Activated T-cell treated with anti-CD3 and anti-CD28 coated beads, Interleukin-2, amount 50 U/mL, for 72 hours (primary cell): Measurements from ENCODE around the gene CAPN1. TPM values are rescaled to one million over a fixed set of nuclear protein-coding genes. Genes with fewer than 3 reads are reported as not detected.

Experiments used
- ATAC-seq, 2 donors: fragments of 150-1000 bp; cut with Tn5 transposase; replicated peaks in 1 of 2; 2 replicates each; pipeline ENCODE4 v1.10.0; 2021; ENCODE audit warnings: moderate library complexity in 2 of 2, mild to moderate bottlenecking in 1 of 2
- DNase-seq, 2 donors: peaks; one replicate each; pipeline ENCODE4 v3.0.0; 2021 to 2022; ENCODE audit warnings: mixed read lengths in 1 of 2
- H3K27ac Mint-ChIP-seq: one replicate; pipeline ENCODE4 v1.8.0; 2022; ENCODE audit warnings: mild to moderate bottlenecking, moderate library complexity, mixed read lengths
- H3K27me3 Mint-ChIP-seq: one replicate; pipeline ENCODE4 v1.8.0; 2022; ENCODE audit warnings: low read depth, mixed read lengths
- H3K36me3 Mint-ChIP-seq, 2 donors: one replicate each; pipeline ENCODE4 v1.8.0; 2022; ENCODE audit warnings: mixed read lengths in 2 of 2, mild to moderate bottlenecking in 1 of 2; ENCODE audit not compliant: insufficient read depth in 2 of 2
- H3K4me1 Mint-ChIP-seq: one replicate; pipeline ENCODE4 v1.8.0; 2022; ENCODE audit warnings: low read depth, mixed read lengths
- H3K4me3 Mint-ChIP-seq, 2 donors: one replicate each; pipeline ENCODE4 v1.8.0; 2022; ENCODE audit warnings: mild to moderate bottlenecking in 2 of 2, mixed read lengths in 2 of 2, moderate library complexity in 2 of 2
- H3K9me3 Mint-ChIP-seq, 2 donors: one replicate each; pipeline ENCODE4 v1.8.0; 2022; ENCODE audit warnings: mixed read lengths in 2 of 2
- total RNA-seq, 2 donors: library from RNA; stranded (reverse); gene quantifications; one replicate each; pipeline ENCODE4 v1.2.3, GENCODE V29; 2022

Gene CAPN1
- total RNA-seq, 2 donors from 2014 or later: 99.1 to 114 TPM

GRCh38 chr11:65187971-65188461, 6.3 kb downstream of the CAPN1 start:
- H3K36me3 Mint-ChIP-seq: peaks cover 2 to 12% of the 10 kb centered on the region in 2 donors
- DNase-seq: no peak
- H3K4me1 Mint-ChIP-seq: no peaks in the 10 kb centered on the region
- H3K9me3 Mint-ChIP-seq: no peaks in the 10 kb centered on the region
- no peak for ATAC-seq
- no peaks in the 10 kb centered on the region for H3K27me3 Mint-ChIP-seq
- no peak overlapping the region for H3K4me3 Mint-ChIP-seq
- H3K27ac Mint-ChIP-seq: no peak overlapping the region

- Mint-ChIP-seq H3K4me3 (no peak overlapping the region), H3K27ac (no peak overlapping the region), H3K27me3 (no peaks in the 10 kb centered on the region), H3K36me3 (peaks cover 2 to 12% of the 10 kb centered on the region in 2 donors), H3K9me3 (no peaks in the 10 kb centered on the region), H3K4me1 (no peaks in the 10 kb centered on the region)
- DNase-seq: no peak
- no peak for ATAC-seq
Measured at GRCh38 chr11:65188486-65188885, 6.8 kb downstream of the CAPN1 start.

- Mint-ChIP-seq H3K27me3 (no peaks in the 10 kb centered on the region), H3K27ac (no peak overlapping the region), H3K9me3 (no peaks in the 10 kb centered on the region), H3K36me3 (peaks cover 2 to 12% of the 10 kb centered on the region in 2 donors), H3K4me1 (no peaks in the 10 kb centered on the region), H3K4me3 (no peak overlapping the region)
- ATAC-seq (no peak), DNase-seq (no peak)
Measured at GRCh38 chr11:65189191-65189590, 7.5 kb downstream of the CAPN1 start.

- H3K9me3 Mint-ChIP-seq: no peaks in the 10 kb centered on the region
- DNase-seq (no peak), ATAC-seq (no peak)
- H3K4me3 Mint-ChIP-seq: no peak overlapping the region
- no peak overlapping the region for H3K27ac Mint-ChIP-seq
- H3K27me3 Mint-ChIP-seq: no peaks in the 10 kb centered on the region
- H3K4me1 Mint-ChIP-seq: no peaks in the 10 kb centered on the region
- H3K36me3 Mint-ChIP-seq: peaks cover 5 to 11% of the 10 kb centered on the region in 2 donors
Measured at GRCh38 chr11:65194564-65194963, 12.8 kb downstream of the CAPN1 start.

GRCh38 chr11:65204143-65204542, 22.4 kb downstream of the CAPN1 start:
- no peak overlapping the region for H3K27ac Mint-ChIP-seq
- H3K27me3 Mint-ChIP-seq: no peaks in the 10 kb centered on the region
- peaks cover 0 to 8% of the 10 kb centered on the region in 2 donors for H3K36me3 Mint-ChIP-seq
- H3K9me3 Mint-ChIP-seq: no peaks in the 10 kb centered on the region
- DNase-seq (no peak), ATAC-seq (no peak)
- peaks cover 5% of the 10 kb centered on the region for H3K4me1 Mint-ChIP-seq
- no peak overlapping the region for H3K4me3 Mint-ChIP-seq

GRCh38 chr11:65204646-65205601, 23.2 kb downstream of the CAPN1 start:
- Mint-ChIP-seq H3K27ac (peak overlapping the region; percentile 38), H3K27me3 (no peaks in the 10 kb centered on the region), H3K9me3 (no peaks in the 10 kb centered on the region), H3K4me1 (peaks cover 5% of the 10 kb centered on the region), H3K4me3 (no peak overlapping the region), H3K36me3 (peaks cover 0 to 8% of the 10 kb centered on the region in 2 donors)
- peak; percentile 38 to 64 for DNase-seq
- peak; percentile 65 to 73 for ATAC-seq

- DNase-seq: no peak
- no peaks in the 10 kb centered on the region for H3K27me3 Mint-ChIP-seq
- H3K27ac Mint-ChIP-seq: no peak overlapping the region
- H3K9me3 Mint-ChIP-seq: no peaks in the 10 kb centered on the region
- H3K4me3 Mint-ChIP-seq: no peak overlapping the region
- H3K4me1 Mint-ChIP-seq: peaks cover 5% of the 10 kb centered on the region
- ATAC-seq: no peak
- peaks cover 0 to 8% of the 10 kb centered on the region in 2 donors for H3K36me3 Mint-ChIP-seq
Measured at GRCh38 chr11:65205602-65205967, 23.9 kb downstream of the CAPN1 start.

- ATAC-seq (no peak), DNase-seq (no peak)
- H3K27me3 Mint-ChIP-seq: no peaks in the 10 kb centered on the region
- H3K27ac Mint-ChIP-seq: no peak overlapping the region
- H3K9me3 Mint-ChIP-seq: no peaks in the 10 kb centered on the region
- H3K36me3 Mint-ChIP-seq: peaks cover 0 to 8% of the 10 kb centered on the region in 2 donors
- peaks cover 5% of the 10 kb centered on the region for H3K4me1 Mint-ChIP-seq
- no peak overlapping the region for H3K4me3 Mint-ChIP-seq
Measured at GRCh38 chr11:65206441-65206841, 24.7 kb downstream of the CAPN1 start.

GRCh38 chr11:65206901-65207300, 25.2 kb downstream of the CAPN1 start:
- H3K27me3 Mint-ChIP-seq: no peaks in the 10 kb centered on the region
- no peak for DNase-seq
- peaks cover 5% of the 10 kb centered on the region for H3K4me1 Mint-ChIP-seq
- H3K4me3 Mint-ChIP-seq: no peak overlapping the region
- no peak for ATAC-seq
- H3K36me3 Mint-ChIP-seq: peaks cover 0 to 8% of the 10 kb centered on the region in 2 donors
- H3K27ac Mint-ChIP-seq: no peak overlapping the region
- no peaks in the 10 kb centered on the region for H3K9me3 Mint-ChIP-seq

GRCh38 chr11:65207918-65208784, 26.4 kb downstream of the CAPN1 start:
- H3K27me3 Mint-ChIP-seq: no peaks in the 10 kb centered on the region
- H3K4me3 Mint-ChIP-seq: no peak overlapping the region
- H3K27ac Mint-ChIP-seq: no peak overlapping the region
- H3K36me3 Mint-ChIP-seq: peaks cover 0 to 8% of the 10 kb centered on the region in 2 donors
- DNase-seq (no peak), ATAC-seq (no peak)
- H3K4me1 Mint-ChIP-seq: peaks cover 8% of the 10 kb centered on the region
- no peaks in the 10 kb centered on the region for H3K9me3 Mint-ChIP-seq

- H3K36me3 Mint-ChIP-seq: peaks cover 0 to 8% of the 10 kb centered on the region in 2 donors
- H3K27me3 Mint-ChIP-seq: no peaks in the 10 kb centered on the region
- peaks cover 11% of the 10 kb centered on the region for H3K4me1 Mint-ChIP-seq
- no peak for ATAC-seq
- H3K4me3 Mint-ChIP-seq: no peak overlapping the region
- no peak overlapping the region for H3K27ac Mint-ChIP-seq
- H3K9me3 Mint-ChIP-seq: no peaks in the 10 kb centered on the region
- DNase-seq: no peak
Measured at GRCh38 chr11:65208785-65209710, 27.3 kb downstream of the CAPN1 start.

GRCh38 chr11:65209711-65210360, 28.1 kb downstream of the CAPN1 start:
- no peaks in the 10 kb centered on the region for H3K27me3 Mint-ChIP-seq
- ATAC-seq (no peak), DNase-seq (no peak)
- peaks cover 0 to 8% of the 10 kb centered on the region in 2 donors for H3K36me3 Mint-ChIP-seq
- peaks cover 7% of the 10 kb centered on the region for H3K4me1 Mint-ChIP-seq
- H3K27ac Mint-ChIP-seq: no peak overlapping the region
- H3K9me3 Mint-ChIP-seq: no peaks in the 10 kb centered on the region
- no peak overlapping the region for H3K4me3 Mint-ChIP-seq
